Trophoblast cell (in vitro differentiated cells and primary cell): ENCODE results near the gene CNTFR.

Experiments used
- DNase-seq, 2 donors: peaks; one replicate each; pipeline ENCODE4 v3.0.0-alpha.2; 2016
- H2AFZ ChIP-seq: 2 replicates; pipeline ENCODE4 v1.6.1; 2013; ENCODE audit warnings: low read length, moderate library complexity, mild to moderate bottlenecking; ENCODE audit not compliant: insufficient read depth, poor library complexity
- H2AK5ac ChIP-seq: 2 replicates; pipeline ENCODE4 v1.6.1; 2013; ENCODE audit warnings: mild to moderate bottlenecking, low read length
- H2BK120ac ChIP-seq: 2 replicates; pipeline ENCODE4 v1.6.1; 2013; ENCODE audit warnings: low read length, mild to moderate bottlenecking, moderate library complexity; ENCODE audit not compliant: insufficient read depth, poor library complexity
- H2BK12ac ChIP-seq: 2 replicates; pipeline ENCODE4 v1.6.1; 2013; ENCODE audit warnings: mild to moderate bottlenecking, low read length, moderate library complexity
- H2BK5ac ChIP-seq: 2 replicates; pipeline ENCODE4 v1.6.1; 2013; ENCODE audit warnings: low read length, low read depth, moderate library complexity, mild to moderate bottlenecking; ENCODE audit not compliant: poor library complexity
- H3K14ac ChIP-seq: 2 replicates; pipeline ENCODE4 v1.6.1; 2013; ENCODE audit warnings: mild to moderate bottlenecking, low read length
- H3K18ac ChIP-seq: 2 replicates; pipeline ENCODE4 v1.6.1; 2013; ENCODE audit warnings: mild to moderate bottlenecking, low read length
- H3K23ac ChIP-seq: 2 replicates; pipeline ENCODE4 v1.6.1; 2013; ENCODE audit warnings: low read length
- H3K27ac ChIP-seq: 2 replicates; pipeline ENCODE4 v1.5.1; 2013; ENCODE audit warnings: low read depth, mild to moderate bottlenecking, inconsistent platforms, low read length, moderate library complexity
- H3K27me3 ChIP-seq: 2 replicates; pipeline ENCODE4 v1.6.1; 2013; ENCODE audit warnings: inconsistent platforms, mild to moderate bottlenecking, low read length, moderate library complexity; ENCODE audit not compliant: insufficient read depth
- H3K36me3 ChIP-seq, 2 experiments: 1 replicate in 1 of 2; 2 replicates in 1 of 2; pipeline ENCODE4 v1.6.1; 2013; ENCODE audit warnings: low read length in 2 of 2, mild to moderate bottlenecking in 2 of 2, moderate library complexity in 1 of 2; ENCODE audit not compliant: insufficient read depth in 2 of 2, control insufficient read depth in 1 of 2
- H3K4ac ChIP-seq: 2 replicates; pipeline ENCODE4 v1.6.1; 2013; ENCODE audit warnings: low read depth, mild to moderate bottlenecking, low read length, moderate library complexity
- H3K4me1 ChIP-seq, 2 experiments: 1 replicate in 1 of 2; 2 replicates in 1 of 2; pipeline ENCODE4 v1.6.1; 2013; ENCODE audit warnings: low read length in 2 of 2, mild to moderate bottlenecking in 2 of 2, moderate library complexity in 1 of 2; ENCODE audit not compliant: insufficient read depth in 2 of 2, control insufficient read depth in 1 of 2
- H3K4me2 ChIP-seq: 2 replicates; pipeline ENCODE4 v1.6.1; 2013; ENCODE audit warnings: inconsistent platforms, mild to moderate bottlenecking, low read length, moderate library complexity
- H3K4me3 ChIP-seq: 2 replicates; pipeline ENCODE4 v1.5.1; 2013; ENCODE audit warnings: mild to moderate bottlenecking, low read depth, low read length, inconsistent platforms
- H3K79me1 ChIP-seq: one replicate; pipeline ENCODE4 v1.6.1; 2013; ENCODE audit warnings: low read length
- H3K79me2 ChIP-seq: 2 replicates; pipeline ENCODE4 v1.6.1; 2013; ENCODE audit warnings: low read length, mild to moderate bottlenecking; ENCODE audit not compliant: control insufficient read depth, insufficient read depth, poor library complexity
- H3K9ac ChIP-seq: 2 replicates; pipeline ENCODE4 v1.6.1; 2013; ENCODE audit warnings: mild to moderate bottlenecking, low read length
- H3K9me3 ChIP-seq: 2 replicates; pipeline ENCODE4 v1.6.1; 2013; ENCODE audit warnings: low read depth, mild to moderate bottlenecking, control low read depth, inconsistent platforms, low read length; ENCODE audit not compliant: insufficient read depth
- H4K12ac ChIP-seq: 2 replicates; pipeline ENCODE4 v1.6.1; 2013; ENCODE audit warnings: low read depth, mild to moderate bottlenecking, low read length, moderate library complexity
- H4K8ac ChIP-seq: 2 replicates; pipeline ENCODE4 v1.6.1; 2013; ENCODE audit warnings: low read depth, mild to moderate bottlenecking, low read length, moderate library complexity
- H4K91ac ChIP-seq: one replicate; pipeline ENCODE4 v1.6.1; 2013; ENCODE audit warnings: low read depth, mild to moderate bottlenecking, low read length, moderate library complexity
- WGBS: extraction: QIAGEN DNeasy Blood & Tissue Kit; methylation state at CpG from one replicate; pipeline ENCODE4 v1.1.7; 2013; ENCODE audit warnings: missing lambda C conversion rate; ENCODE audit not compliant: insufficient read length, insufficient coverage; ENCODE audit errors: extremely low coverage; 5-methylcytosine and 5-hydroxymethylcytosine counted together

The CNTFR gene

GRCh38 chr9:34636791-34637355 lies 47.3 kb upstream of the CNTFR start:
- no peak for DNase-seq
- H3K36me3 ChIP-seq, result peaks cover 3 to 6% of the 10 kb centered on the region in 2 experiments
- peak overlapping the region; percentile 38 for H4K12ac ChIP-seq
- peak overlapping the region; percentile 95 for H3K4me2 ChIP-seq
- peaks cover 10 to 15% of the 10 kb centered on the region in 2 experiments for H3K4me1 ChIP-seq
- H2BK120ac ChIP-seq, result no peak overlapping the region
- peak overlapping the region; percentile 70 for H3K14ac ChIP-seq
- peaks cover 4% of the 10 kb centered on the region for H3K79me2 ChIP-seq
- peak overlapping the region; percentile 88 for H3K9ac ChIP-seq
- peaks cover 9% of the 10 kb centered on the region for H3K79me1 ChIP-seq
- peak overlapping the region; percentile 65 for H4K8ac ChIP-seq
- no peak overlapping the region for H2BK12ac ChIP-seq
- WGBS, result no CpG with 5 or more reads among the region's 23 CpGs
- H2AFZ ChIP-seq, result peak overlapping the region; percentile 66
- H3K9me3 ChIP-seq, result no peaks in the 10 kb centered on the region
- H2BK5ac ChIP-seq, result no peak overlapping the region
- H4K91ac ChIP-seq, result peak overlapping the region; percentile 17
- H3K27ac ChIP-seq, result no peak overlapping the region
- H3K23ac ChIP-seq, result no peak overlapping the region
- H2AK5ac ChIP-seq, result no peak overlapping the region
- no peak overlapping the region for H3K4ac ChIP-seq
- peak overlapping the region; percentile 85 for H3K4me3 ChIP-seq
- H3K27me3 ChIP-seq, result no peaks in the 10 kb centered on the region
- H3K18ac ChIP-seq, result peak overlapping the region; percentile 65

DNA sequence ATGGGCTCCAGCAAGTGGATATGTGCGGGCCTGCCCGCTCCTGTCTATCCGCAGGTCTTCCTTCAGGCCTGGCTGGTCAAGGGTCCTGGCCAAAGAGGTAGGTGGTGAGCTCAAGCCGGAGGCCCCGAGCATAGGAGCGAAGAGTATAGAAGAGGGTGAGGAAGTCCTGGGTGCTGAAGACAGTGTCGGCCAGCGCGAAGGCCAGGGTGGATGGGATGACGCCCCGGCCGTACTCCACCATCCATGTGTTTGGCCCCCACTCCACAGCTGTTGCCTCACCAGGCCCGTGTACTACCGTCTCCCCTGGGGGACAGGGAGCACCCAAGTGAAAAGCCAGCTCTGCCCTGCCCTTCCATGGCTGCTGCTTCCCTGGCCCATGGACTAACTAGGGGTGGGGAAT lies 46.0 kb upstream of the CNTFR start:
- Histone ChIP-seq H3K36me3 (peaks cover 3 to 6% of the 10 kb centered on the region in 2 experiments), H3K4me1 (peaks cover 7 to 15% of the 10 kb centered on the region in 2 experiments), H2BK5ac (no peak overlapping the region), H3K27ac (no peak overlapping the region), H4K12ac (no peak overlapping the region), H3K79me2 (peaks cover 4% of the 10 kb centered on the region), H3K18ac (no peak overlapping the region), H3K9ac (no peak overlapping the region), H3K9me3 (no peaks in the 10 kb centered on the region), H2BK120ac (no peak overlapping the region), H2AFZ (no peak overlapping the region), H3K4ac (no peak overlapping the region), H4K8ac (no peak overlapping the region), H3K4me2 (no peak overlapping the region), H3K79me1 (peaks cover 9% of the 10 kb centered on the region), H3K14ac (no peak overlapping the region), H3K4me3 (no peak overlapping the region), H3K23ac (no peak overlapping the region), H4K91ac (no peak overlapping the region), H2BK12ac (no peak overlapping the region), H2AK5ac (no peak overlapping the region), H3K27me3 (peaks cover 7% of the 10 kb centered on the region)
- no peak for DNase-seq
- no CpG with 5 or more reads among the region's 14 CpGs for WGBS

- Histone ChIP-seq H2AK5ac (no peak overlapping the region), H2BK5ac (no peak overlapping the region), H3K4ac (no peak overlapping the region), H3K9me3 (no peaks in the 10 kb centered on the region), H3K14ac (no peak overlapping the region), H4K8ac (no peak overlapping the region), H2BK12ac (no peak overlapping the region), H3K18ac (no peak overlapping the region), H3K27me3 (peaks cover 14% of the 10 kb centered on the region), H3K4me2 (no peak overlapping the region), H3K79me1 (peaks cover 9% of the 10 kb centered on the region), H3K27ac (no peak overlapping the region), H2BK120ac (no peak overlapping the region), H3K4me1 (peaks cover 7 to 15% of the 10 kb centered on the region in 2 experiments), H3K36me3 (peaks cover 3 to 6% of the 10 kb centered on the region in 2 experiments), H3K79me2 (peaks cover 4% of the 10 kb centered on the region), H3K9ac (no peak overlapping the region), H3K23ac (no peak overlapping the region), H2AFZ (no peak overlapping the region), H4K12ac (no peak overlapping the region), H4K91ac (no peak overlapping the region), H3K4me3 (no peak overlapping the region)
- WGBS, result no CpG with 5 or more reads among the region's 3 CpGs
- DNase-seq, result no peak
Measured at GRCh38 chr9:34634551-34635248, 45.2 kb upstream of the CNTFR start.

DNA sequence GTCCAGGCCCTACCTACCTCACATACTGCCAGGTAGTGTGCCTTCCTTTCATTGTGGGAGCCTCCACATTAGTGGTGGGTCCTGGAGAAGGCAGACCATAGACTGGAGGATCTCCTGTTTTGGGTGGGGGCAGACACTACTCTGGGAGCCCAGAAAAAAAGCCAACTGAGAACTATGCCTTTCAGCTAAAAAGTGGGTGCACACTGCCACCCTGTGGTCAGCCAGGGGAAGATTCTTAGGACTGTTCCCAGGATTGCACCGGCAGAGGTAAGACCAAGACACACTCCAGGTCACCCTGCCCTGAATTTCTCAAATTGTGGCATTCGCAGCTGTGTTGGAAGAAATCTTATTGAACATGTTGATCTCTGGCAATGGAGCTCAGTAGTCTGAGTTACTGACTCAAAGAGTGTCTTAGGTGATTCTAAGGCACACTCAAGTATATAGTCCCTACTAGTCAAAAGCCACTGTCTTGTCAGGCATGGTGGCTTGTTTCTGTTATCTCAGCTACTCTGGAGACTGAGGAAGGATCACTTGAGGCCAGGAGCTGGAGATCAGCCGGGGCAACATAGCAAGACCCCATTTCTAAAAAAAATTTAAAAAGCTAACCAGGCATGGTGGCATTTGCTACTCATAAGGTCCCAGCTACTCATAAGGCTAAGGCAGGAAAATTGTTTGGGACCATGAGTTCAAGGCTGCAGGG lies 44.5 kb upstream of the CNTFR start:
- H2AK5ac ChIP-seq, result no peak overlapping the region
- H3K36me3 ChIP-seq, result peaks cover 3 to 6% of the 10 kb centered on the region in 2 experiments
- peaks cover 7 to 15% of the 10 kb centered on the region in 2 experiments for H3K4me1 ChIP-seq
- peaks cover 2% of the 10 kb centered on the region for H3K9me3 ChIP-seq
- H3K27me3 ChIP-seq, result peaks cover 21% of the 10 kb centered on the region
- peaks cover 4% of the 10 kb centered on the region for H3K79me2 ChIP-seq
- peak; percentile 31 to 70 for DNase-seq
- H2AFZ ChIP-seq, result no peak overlapping the region
- no peak overlapping the region for H4K8ac ChIP-seq
- no CpG with 5 or more reads among the region's 3 CpGs for WGBS
- no peak overlapping the region for H2BK5ac ChIP-seq
- no peak overlapping the region for H3K18ac ChIP-seq
- no peak overlapping the region for H3K27ac ChIP-seq
- no peak overlapping the region for H3K4me3 ChIP-seq
- H3K79me1 ChIP-seq, result peaks cover 9% of the 10 kb centered on the region
- no peak overlapping the region for H4K12ac ChIP-seq
- no peak overlapping the region for H2BK12ac ChIP-seq
- H3K23ac ChIP-seq, result no peak overlapping the region
- no peak overlapping the region for H3K4me2 ChIP-seq
- no peak overlapping the region for H2BK120ac ChIP-seq
- H3K4ac ChIP-seq, result no peak overlapping the region
- H3K14ac ChIP-seq, result no peak overlapping the region
- H4K91ac ChIP-seq, result no peak overlapping the region
- H3K9ac ChIP-seq, result no peak overlapping the region
